CD4-positive, alpha-beta T cell treated with Interleukin-15 for 1 hour (primary cell): ENCODE results near the gene SCAI.
"Not testable (repeated sequence)": the region's sequence is repeated elsewhere in the genome, so short reads cannot be mapped to it uniquely, and the experiment has no call there.

Experiments used
- DNase-seq: peaks from one replicate; pipeline ENCODE4 v3.0.0-alpha.2; 2020

The SCAI gene

DNA sequence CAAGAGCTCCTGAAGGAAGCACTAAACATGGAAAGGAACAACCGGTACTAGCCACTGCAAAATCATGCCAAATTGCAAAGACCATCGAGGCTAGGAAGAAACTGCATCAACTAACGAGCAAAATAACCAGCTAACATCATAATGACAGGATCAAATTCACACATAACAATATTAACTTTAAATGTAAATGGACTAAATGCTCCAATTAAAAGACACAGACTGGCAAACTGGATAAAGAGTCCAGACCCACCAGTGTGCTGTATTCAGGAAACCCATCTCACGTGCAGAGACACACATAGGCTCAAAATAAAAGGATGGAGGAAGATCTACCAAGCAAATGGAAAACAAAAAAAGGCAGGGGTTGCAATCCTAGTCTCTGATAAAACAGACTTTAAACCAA, 131.3 kb downstream of the SCAI start:
- not testable (repeated sequence) for DNase-seq

- DNase-seq = no peak
Measured at GRCh38 chr9:125008599-125008998, 134.7 kb downstream of the SCAI start.

GRCh38 chr9:125003332-125003731, 140.0 kb downstream of the SCAI start:
- DNase-seq = no peak

GRCh38 chr9:124983698-124984097, 159.6 kb downstream of the SCAI start:
- DNase-seq = no peak

DNA sequence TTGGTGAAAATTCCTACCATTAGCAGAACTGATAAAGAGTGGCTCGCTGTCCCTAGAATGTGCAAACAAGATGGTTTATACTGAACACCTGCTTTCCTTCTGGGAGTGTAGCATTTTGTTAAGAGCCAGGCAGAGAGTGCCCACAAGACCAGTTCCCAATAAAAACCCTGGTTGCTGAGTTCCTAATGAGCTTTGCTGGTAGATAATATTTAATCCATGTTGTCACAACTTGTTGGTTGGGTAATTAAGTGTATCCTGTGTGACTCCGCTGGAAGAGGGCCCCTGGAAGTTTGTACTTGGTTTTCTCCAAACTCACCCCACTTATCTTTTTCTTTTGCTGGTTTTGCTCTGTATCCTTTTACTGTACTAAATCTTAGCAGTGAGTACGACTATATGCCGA, 162.9 kb downstream of the SCAI start:
- no peak for DNase-seq

GRCh38 chr9:124975131-124975530, 168.2 kb downstream of the SCAI start:
- DNase-seq = no peak

DNA sequence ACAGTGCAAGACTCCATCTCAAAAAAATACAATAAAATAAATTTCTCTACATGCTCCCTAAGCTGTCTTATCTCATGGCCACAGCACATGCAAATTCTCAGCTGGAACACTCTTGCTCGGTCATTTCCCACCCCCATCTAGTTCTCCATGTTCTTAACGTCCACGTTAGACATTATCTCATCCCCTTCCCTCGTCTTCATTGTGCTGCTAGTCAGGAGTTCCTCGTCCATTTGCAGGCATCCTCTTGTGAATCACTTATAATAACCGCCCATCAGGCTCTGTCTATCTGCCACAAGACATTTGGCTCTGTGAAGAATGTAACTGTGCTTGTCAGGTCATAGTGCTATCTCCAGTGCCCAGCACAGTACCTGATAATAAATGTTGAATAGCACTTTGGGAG, 169.5 kb downstream of the SCAI start:
- DNase-seq = no peak

- DNase-seq = no peak
Measured at GRCh38 chr9:124972241-124972770, 171.0 kb downstream of the SCAI start.

- DNase-seq = no peak
Measured at GRCh38 chr9:124969401-124969800, 173.9 kb downstream of the SCAI start.

GRCh38 chr9:124968238-124968637, 175.1 kb downstream of the SCAI start:
- DNase-seq = no peak

DNA sequence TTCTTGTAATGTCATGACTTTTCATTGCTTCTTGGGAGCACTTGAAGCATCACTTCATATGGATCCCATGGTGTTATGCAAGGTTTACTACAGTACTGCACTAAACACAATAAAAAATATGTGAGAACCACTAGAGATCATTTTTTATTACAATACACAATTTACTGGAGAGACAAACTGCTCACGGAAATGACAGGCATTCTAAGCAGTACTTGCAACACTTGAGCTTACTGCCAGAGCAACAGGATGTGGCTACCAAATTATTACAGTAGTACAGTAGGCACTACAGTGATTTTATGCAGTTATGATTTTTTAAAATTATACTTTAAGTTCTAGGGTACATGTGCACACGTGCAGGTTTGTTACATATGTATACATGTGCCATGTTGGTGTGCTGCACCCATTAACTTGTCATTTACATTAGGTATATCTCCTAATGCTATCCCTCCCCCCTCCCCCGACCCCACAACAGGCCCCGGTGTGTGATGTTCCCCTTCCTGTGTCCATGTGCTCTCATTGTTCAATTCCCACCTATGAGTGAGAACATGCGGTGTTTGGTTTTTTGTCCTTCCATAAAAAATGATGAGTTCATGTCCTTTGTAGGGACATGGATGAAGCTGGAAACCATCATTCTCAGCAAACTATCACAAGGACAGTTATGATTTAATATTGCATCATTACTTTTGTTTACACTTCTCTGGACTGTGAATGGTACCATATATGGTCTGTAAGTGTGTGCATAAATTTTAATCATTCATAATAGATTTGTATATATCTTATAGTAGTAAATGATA, 177.4 kb downstream of the SCAI start:
- DNase-seq = not testable (repeated sequence)

GRCh38 chr9:124964604-124965003, 178.7 kb downstream of the SCAI start:
- no peak for DNase-seq

DNA sequence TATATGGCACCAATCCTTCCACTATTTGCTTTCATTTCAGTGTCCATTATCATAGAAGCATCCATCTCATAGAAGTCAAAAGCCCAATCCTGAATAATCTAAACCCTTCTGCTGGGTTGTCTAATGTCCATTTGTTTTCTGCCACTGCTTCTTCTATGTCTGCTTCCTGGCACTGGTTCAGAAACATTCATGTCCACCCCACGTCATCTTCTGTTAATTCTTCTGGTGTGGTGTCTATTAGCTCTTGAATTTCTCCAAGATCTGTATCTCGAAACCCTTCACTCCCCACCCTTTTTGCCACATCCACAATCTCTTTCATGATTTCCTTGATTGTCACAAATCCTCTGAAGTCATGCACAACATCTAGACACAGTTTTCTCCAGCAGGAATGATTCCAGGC, 179.3 kb downstream of the SCAI start:
- DNase-seq = no peak

GRCh38 chr9:124960409-124960752, 182.9 kb downstream of the SCAI start:
- DNase-seq = no peak

DNA sequence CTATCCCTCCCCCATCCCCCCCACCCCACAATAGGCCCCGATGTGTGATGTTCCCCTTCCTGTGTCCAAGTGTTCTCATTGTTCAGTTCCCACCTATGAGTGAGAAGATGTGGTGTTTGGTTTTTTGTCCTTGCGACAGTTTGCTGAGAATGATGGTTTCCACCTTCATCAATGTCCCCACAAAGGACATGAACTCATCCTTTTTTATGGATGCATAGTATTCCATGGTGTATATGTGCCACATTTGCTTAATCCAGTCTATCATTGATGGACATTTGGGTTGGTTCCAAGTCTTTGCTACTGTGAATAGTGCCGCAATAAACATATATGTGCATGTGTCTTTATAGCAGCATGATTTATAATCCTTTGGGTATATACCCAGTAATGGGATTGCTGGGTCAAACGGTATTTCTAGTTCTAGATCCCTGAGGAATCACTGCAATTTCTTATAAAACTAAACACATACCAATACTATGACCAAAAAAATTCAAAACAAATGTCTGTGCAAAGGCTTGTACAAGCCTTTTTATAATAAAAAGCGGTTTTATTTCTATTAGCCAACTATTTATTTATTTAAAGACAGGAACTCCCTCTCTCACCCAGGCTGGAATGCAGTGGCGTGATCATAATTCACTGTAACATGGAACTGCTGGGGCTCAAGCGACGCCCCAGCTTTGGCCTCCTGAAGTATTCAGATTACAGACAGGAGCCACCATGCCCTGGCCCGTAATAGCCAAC, 183.5 kb downstream of the SCAI start:
- not testable (repeated sequence) for DNase-seq

GRCh38 chr9:124954255-124954654, 189.1 kb downstream of the SCAI start:
- DNase-seq = no peak

DNA sequence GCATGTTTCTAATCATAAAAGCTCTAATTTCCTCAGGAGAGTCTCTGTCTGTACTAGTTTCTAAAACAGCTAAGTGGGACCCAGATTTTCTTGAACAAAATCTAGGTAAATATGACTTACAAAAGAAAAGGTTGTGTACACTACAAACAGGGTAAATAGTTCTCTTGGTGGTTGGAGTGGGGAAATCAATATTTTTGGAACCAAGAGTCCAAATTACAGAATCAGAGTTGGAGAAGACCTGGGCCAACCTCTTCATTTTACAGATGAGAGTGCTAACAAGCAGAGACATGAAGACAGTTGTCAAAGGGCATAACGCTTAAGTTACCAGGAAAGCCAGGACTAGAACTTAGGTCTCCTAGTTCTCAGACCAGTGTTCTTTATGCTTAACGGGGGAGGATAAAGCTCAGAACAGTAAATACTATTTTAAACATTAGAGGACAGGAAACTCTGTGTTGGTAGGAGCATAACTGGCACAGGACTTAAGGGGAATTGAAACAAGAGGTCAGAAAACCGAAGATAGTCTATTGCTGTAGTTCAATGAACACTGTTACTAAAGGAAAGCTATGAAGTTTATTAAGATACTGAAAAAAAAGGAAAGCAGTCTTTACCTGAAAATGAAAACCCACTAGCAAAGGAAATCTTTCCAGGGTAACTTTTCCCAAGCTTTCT, 193.1 kb downstream of the SCAI start:
- no peak for DNase-seq

GRCh38 chr9:124949387-124949786, 193.9 kb downstream of the SCAI start:
- no peak for DNase-seq

- DNase-seq = no peak
Measured at GRCh38 chr9:124947727-124948391, 195.5 kb downstream of the SCAI start.

DNA sequence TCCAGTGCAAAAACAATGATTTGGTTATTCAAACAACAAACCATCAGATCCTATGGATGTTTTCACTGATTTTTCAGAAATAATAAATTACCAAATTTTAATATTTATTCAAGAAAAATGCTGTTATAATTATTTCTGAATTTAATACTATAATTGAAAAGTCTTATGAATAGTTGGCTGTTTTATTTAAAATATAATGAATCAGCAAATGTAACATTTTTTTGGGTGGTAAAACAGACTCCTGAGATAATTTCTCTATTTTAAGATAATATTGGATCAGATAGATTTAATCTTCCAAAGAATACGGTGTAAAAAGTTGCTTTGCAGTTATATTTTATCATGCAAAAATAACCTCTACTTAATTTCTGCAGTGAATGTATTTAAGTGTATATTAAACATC, 197.2 kb downstream of the SCAI start:
- no peak for DNase-seq

DNA sequence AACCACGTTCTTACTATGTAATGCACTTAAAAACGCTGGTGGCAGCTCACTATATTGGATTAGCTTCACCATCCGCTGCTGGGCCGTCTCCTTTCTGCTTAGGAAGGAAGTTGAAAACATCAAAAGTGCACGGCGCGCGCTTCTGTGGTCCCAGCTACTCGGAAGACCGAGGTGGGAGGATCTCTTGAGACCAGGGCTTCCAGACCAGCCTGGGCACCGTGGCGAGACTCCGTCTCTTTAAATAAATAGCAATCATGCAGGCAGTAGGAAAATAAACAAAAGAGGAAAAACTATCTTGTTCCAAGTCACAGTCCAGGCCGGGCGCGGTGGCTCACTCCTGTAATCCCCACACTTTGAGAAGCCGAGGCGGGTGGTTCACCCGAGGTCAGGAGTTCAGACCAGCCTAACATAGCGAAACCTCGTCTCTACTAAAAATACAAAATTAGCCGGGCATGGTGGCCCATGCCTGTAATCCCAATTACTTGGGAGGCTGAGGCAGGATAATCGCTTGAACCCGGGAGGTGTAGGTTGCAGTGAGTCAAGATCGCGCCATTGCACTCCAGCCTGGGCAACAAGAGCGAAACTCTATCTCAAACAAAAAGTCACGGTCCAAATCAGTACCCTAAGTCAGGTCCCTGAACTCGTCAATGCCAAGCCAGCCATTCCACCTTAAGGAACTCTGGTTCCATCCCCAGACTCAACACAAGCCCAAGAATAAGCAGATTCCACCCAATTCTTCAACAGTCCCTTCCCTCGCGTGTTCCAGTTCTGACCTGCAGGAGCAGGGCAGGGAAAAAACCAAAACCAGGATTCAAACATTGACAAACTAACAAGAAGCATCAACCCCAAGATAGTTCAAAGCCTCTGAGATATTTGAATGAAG, 201.4 kb downstream of the SCAI start:
- peak; percentile 67 for DNase-seq
